Right ventricle myocardium inferior (tissue), 1 donor: ENCODE results near the gene RNF115. TPM values are rescaled to one million over a fixed set of nuclear protein-coding genes. Genes with fewer than 3 reads are reported as not detected.
A peak's percentile ranks its signal among the peaks of the same experiment; 100 is the strongest.
"Not testable (repeated sequence)": the region's sequence is repeated elsewhere in the genome, so short reads cannot be mapped to it uniquely, and the experiment has no call there.

Experiments used
- ATAC-seq: fragments of 200-7000 bp; cut with Tn5 transposase; one replicate; pipeline ENCODE4 v1.9.1; 2020; ENCODE audit warnings: mild to moderate bottlenecking, moderate library complexity
- DNase-seq: peaks from one replicate; pipeline ENCODE4 v3.0.0; 2021; ENCODE audit errors: missing footprints
- intact Hi-C: fragments of 100-400 bp; cut with DNase I; formaldehyde crosslinking; loops from one replicate; pipeline ENCODE4 v1.11.0; 2022
- total RNA-seq: library from RNA; stranded (reverse); fragmentation: NEBNext Ultra II Directional; extraction: Animal tissue kit (Norgen Biotek cat#: 25700); gene quantifications from one replicate; pipeline ENCODE4 v1.2.1, GENCODE V29; 2021
- donor health status: DM: no; HTN: yes; CAD: no; lungs with severe emphysema.

The RNF115 gene
- total RNA-seq, 1 donor from 2014 or later, result 47.9 TPM

- intact Hi-C loops, ATAC-seq, DNase-seq: not testable (repeated sequence)
Measured at GRCh38 chr1:145791860-145792259, 32.0 kb downstream of the RNF115 start.

GRCh38 chr1:145788580-145788979 lies 35.3 kb downstream of the RNF115 start:
- intact Hi-C loops, result no loop called here

DNA sequence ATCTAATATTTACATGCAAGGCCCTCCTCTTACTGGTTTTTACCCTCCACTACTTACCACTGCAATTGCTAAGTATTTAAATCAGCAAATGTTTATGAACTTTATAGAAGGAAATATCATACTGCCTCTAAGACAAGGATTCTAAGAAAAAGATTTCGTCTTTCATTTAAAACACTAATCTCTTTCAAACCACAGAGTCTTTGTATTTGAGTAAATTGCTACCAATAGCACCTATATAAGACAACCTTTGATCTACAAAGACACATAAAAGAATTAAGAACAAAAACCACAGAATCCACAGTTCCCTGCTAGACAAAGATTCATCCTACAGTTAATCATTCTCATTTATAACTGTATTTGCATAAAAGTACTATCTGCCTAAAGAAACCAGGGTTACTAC lies 37.6 kb downstream of the RNF115 start:
- DNase-seq (no peak), ATAC-seq (no peak)
- intact Hi-C loops, result no loop called here

More at GRCh38 chr1:145788580-145788979, 35.3 kb downstream of the RNF115 start:
- ATAC-seq (no peak), DNase-seq (no peak)

DNA sequence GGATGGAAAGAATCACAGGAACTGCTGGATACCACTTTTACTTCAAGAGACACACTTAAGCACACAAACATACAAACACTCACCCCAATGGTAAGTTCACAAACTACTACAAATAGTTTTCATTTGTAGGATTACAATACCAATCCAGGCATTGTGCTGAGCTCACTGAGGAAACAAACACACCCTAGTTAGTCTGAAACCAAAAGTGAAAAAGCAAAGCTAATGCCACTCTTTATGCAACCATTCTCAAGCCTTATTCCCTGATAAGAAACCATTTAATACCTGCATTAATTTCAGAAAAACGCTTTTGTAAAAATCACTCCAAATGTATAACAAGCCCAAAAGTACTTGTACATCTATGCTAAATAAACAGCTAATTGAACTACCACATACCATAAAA lies 38.3 kb downstream of the RNF115 start:
- intact Hi-C loops, result no loop called here
- ATAC-seq, result no peak
- no peak for DNase-seq

DNA sequence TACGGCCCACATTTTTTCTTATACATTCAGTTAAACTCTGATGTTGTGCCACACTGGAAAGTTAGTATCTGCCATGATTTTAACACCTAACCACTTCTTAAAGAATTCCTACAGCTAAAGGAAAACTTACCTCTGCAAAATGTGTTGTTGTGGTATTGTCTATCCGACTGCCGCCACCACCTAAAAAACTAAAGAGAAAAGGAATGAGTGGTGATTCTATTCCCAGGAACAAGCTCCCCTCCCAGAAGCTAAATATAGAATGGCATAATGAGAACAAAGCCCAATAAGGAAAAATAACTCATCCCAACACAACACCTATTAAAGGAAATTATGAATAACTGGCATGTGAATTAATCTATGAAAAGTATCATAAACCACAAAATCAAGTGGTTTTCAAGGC lies 39.5 kb downstream of the RNF115 start:
- DNase-seq, result no peak
- ATAC-seq, result no peak
- intact Hi-C loops, result loop anchor here (5.0 kb wide), 1 partner anchor 38 kb away; the partner anchor contains the start of genes POLR3C and RNF115

DNA sequence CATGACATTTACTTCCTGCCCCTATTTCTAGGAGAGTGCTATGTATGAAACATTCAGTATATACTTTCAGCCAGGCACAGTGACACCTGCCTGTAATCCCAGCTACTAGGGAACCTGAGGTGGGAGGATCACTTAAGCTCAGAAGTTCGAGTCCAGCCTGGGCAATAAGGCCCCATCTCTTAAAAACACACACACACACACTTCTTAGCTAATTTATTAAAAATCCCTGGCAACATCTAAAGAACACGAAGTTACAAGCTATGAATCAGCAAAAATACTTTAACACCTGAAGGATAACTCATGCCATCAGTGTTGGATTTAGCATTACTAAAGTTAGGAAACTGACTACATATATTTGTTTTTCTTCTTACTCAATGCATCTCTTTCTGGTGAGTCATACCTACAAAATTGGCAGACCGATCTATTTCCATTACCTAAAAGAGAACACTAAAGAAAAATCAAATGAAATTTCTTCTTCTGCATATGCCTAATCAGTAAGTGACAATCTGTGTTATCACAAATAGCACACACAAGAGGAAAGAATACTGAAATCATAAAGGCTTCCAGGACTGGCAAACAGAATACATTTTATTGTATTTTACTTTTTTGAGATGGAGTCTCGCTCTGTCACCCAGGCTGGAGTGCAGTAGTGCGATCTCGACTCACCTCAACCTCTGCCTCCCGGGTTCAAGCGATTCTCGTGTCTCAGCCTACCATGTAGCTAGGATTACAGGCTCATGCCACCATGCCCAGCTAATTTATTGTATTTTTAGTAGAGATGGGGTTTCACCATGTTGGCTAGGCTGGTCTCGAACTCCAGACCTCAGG lies 41.4 kb downstream of the RNF115 start:
- intact Hi-C loops, result loop anchor here (5.0 kb wide), 1 partner anchor 40 kb away; the partner anchor contains the start of genes POLR3C and RNF115
- ATAC-seq, result no peak
- no peak for DNase-seq

- intact Hi-C loops, result no loop called here
- DNase-seq (no peak), ATAC-seq (no peak)
Measured at GRCh38 chr1:145778146-145778540, 45.8 kb downstream of the RNF115 start.

GRCh38 chr1:145777357-145778145 lies 46.3 kb downstream of the RNF115 start:
- ATAC-seq (peak; percentile 44), DNase-seq (no peak)
- intact Hi-C loops, result no loop called here

DNA sequence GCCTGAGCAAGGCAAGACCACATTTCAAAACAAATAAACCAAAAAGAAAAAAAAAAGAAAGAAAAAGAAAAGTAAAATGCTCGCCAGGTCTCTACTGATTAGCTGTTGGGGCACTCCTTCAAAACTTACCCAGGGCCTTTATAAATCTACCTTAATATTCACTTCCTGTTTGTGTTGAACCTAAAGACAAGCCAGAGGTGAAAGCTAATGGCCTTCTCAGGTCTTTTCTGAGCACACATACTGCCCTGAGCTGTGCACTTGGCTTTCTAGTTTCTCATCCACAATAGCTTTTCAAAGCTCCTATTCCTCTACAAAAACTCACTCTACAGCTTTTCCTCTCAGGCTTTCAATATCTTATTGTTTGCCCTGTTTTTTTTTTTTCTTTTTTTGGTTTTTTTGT lies 50.5 kb downstream of the RNF115 start:
- ATAC-seq, result no peak
- intact Hi-C loops, result no loop called here

DNA sequence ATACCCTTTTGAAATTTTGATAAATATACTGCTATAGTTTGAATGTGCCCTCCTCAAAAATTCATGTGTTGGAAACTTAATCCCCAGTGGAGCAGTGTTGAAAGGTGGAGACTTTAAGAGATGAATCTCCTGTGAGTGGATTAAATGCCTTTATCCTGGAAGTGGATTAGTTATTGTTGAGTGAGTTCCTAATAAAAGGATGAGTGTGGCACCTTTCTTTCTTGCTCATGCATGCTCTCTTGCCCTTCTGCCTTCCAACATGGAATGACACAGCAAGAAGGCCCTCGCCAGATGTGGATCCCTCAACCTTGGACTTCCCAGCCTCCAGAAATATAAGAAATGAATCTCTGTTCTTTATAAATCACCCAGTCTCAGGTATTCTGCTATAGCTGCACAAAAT lies 52.8 kb downstream of the RNF115 start:
- intact Hi-C loops, result no loop called here
- DNase-seq, result no peak
- no peak for ATAC-seq

More for the DNA sequence above, 50.5 kb downstream of the RNF115 start:
- no peak for DNase-seq

GRCh38 chr1:145768004-145768403 lies 55.9 kb downstream of the RNF115 start:
- DNase-seq, intact Hi-C loops: not testable (repeated sequence)
- peak; percentile 20 for ATAC-seq

GRCh38 chr1:145766926-145767325 lies 57.0 kb downstream of the RNF115 start:
- DNase-seq, ATAC-seq, intact Hi-C loops: not testable (repeated sequence)

DNA sequence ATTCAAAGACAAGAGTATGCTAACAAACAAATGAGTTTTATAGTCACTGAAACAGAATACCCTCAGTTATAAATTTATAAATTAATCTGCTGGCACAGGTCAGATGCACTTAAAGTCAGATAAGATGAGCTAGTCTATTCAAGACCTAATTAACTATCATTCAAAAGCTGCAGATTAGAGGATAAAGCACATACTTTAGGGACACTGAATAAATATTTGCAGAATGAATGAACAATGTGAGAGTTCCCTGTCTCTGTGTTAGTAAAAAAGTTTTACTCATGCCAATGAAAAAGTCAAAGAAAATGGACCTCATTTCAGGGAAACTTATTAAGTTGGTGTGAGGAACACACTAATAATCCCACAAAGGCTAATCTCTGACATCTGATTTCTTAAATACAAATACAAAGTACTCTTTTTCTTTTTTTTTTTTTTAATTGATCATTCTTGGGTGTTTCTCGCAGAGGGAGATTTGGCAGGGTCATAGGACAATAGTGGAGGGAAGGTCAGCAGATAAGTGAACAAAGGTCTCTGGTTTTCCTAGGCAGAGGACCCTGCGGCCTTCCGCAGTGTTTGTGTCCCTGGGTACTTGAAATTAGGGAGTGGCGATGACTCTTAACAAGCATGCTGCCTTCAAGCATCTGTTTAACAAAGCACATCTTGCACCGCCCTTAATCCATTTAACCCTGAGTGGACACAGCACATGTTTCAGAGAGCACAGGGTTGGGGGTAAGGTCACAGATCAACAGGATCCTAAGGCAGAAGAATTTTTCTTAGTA lies 58.1 kb downstream of the RNF115 start:
- intact Hi-C loops, ATAC-seq, DNase-seq: not testable (repeated sequence)

GRCh38 chr1:145765127-145765526 lies 58.8 kb downstream of the RNF115 start:
- DNase-seq, ATAC-seq, intact Hi-C loops: not testable (repeated sequence)

GRCh38 chr1:145764231-145764940 lies 59.5 kb downstream of the RNF115 start:
- DNase-seq, ATAC-seq, intact Hi-C loops: not testable (repeated sequence)

GRCh38 chr1:145762001-145762400 lies 61.9 kb downstream of the RNF115 start:
- DNase-seq, ATAC-seq, intact Hi-C loops: not testable (repeated sequence)

DNA sequence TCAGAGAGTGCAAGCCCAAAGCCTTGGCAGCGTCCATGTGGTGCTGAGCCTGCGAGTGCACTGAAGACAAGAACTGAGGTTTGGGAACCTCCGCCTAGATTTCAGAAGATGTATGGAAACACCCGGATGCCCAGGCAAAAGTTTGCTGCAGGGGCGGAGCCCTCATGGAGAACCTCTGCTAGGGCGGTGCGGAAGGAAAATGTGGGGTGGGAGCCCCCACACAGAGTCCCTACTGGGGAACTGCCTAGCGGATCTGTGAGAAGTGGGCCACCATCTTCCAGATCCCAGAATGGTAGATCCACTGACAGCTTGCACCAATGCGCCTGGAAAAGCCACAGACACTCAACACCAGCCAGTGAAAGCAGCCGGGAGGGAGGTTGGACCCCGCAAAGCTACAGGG lies 62.4 kb downstream of the RNF115 start:
- DNase-seq, intact Hi-C loops, ATAC-seq: not testable (repeated sequence)

DNA sequence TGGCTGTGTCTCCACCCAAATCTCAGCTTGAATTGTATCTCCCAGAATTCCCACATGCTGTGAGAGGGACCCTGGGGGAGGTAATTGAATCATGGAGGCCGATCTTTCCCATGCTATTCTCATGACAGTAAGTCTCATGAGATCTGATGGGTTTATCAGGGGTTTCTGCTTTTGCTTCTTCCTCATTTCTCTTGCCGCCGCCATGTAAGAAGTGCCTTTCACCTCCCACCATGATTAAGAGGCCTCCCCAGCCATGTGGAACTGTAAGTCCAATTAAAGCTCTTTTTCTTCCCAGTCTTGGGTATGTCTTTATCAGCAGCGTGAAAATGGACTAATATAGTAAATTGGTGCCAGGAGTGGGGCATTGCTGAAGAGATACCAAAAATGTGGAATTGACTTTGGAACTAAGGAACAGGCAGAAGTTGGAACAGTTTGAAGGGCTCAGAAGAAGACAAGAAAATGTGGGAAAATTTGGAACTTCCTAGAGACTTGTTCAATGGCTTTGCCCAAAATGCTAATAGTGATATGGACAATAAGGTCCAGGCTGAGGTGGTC lies 63.4 kb downstream of the RNF115 start:
- ATAC-seq, DNase-seq, intact Hi-C loops: not testable (repeated sequence)
